GM23248 (cell line): ENCODE data around the gene NRCAM.

Experiments used
- EZH2 ChIP-seq: fragments of 200-600 bp; sonication (generic); IDR thresholded peaks from 2 replicates; pipeline ENCODE4 v1.6.1; 2018; ENCODE audit warnings: antibody characterized with exemption, mild to moderate bottlenecking; ENCODE audit not compliant: insufficient read depth, poor library complexity, severe bottlenecking
- EZH2phosphoT487 ChIP-seq: fragments of 200-600 bp; sonication (generic); IDR thresholded peaks from 2 replicates; pipeline ENCODE4 v1.6.1; 2018; ENCODE audit warnings: antibody characterized with exemption, moderate library complexity, mild to moderate bottlenecking, low read depth; ENCODE audit not compliant: insufficient read depth

- TF ChIP-seq EZH2 (no peak), EZH2phosphoT487 (no peak)
These were observed 3.8 kb upstream of the NRCAM start for GRCh38 chr7:108459922-108460551.
